Smooth muscle cell (in vitro differentiated cells): ENCODE measurements around the gene HDAC7. TPM values are rescaled to one million over a fixed set of nuclear protein-coding genes. Genes with fewer than 3 reads are reported as not detected.
A peak's percentile ranks its signal among the peaks of the same experiment; 100 is the strongest.

Source experiments
- DNase-seq: peaks from one replicate; lab custom pipeline; 2025; ENCODE audit not compliant: unreplicated experiment; lab: John Stamatoyannopoulos, UW
- H2AFZ ChIP-seq: fragments of 200-600 bp; sonication (generic); 2 replicates; pipeline ENCODE4 v1.6.0; 2016; ENCODE audit warnings: antibody characterized with exemption, low read depth, mild to moderate bottlenecking
- H3F3A ChIP-seq: fragments of 200-600 bp; sonication (generic); 2 replicates; pipeline ENCODE4 v1.6.0; 2017; ENCODE audit warnings: antibody characterized with exemption, low read depth
- H3K27ac ChIP-seq: fragments of 200-600 bp; sonication (generic); 2 replicates; pipeline ENCODE4 v1.5.1; 2016; ENCODE audit warnings: low read depth, mild to moderate bottlenecking
- H3K27me3 ChIP-seq: fragments of 200-600 bp; sonication (generic); 2 replicates; pipeline ENCODE4 v1.6.1; 2016; ENCODE audit warnings: low read depth, mild to moderate bottlenecking
- H3K36me3 ChIP-seq: fragments of 200-600 bp; sonication (generic); 2 replicates; pipeline ENCODE4 v1.5.1; 2016; ENCODE audit warnings: low read depth
- H3K4me1 ChIP-seq: fragments of 200-600 bp; sonication (generic); 2 replicates; pipeline ENCODE4 v1.5.1; 2016; ENCODE audit warnings: low read depth
- H3K4me2 ChIP-seq: fragments of 200-600 bp; sonication (generic); 2 replicates; pipeline ENCODE4 v1.6.0; 2016; ENCODE audit warnings: mild to moderate bottlenecking
- H3K4me3 ChIP-seq: fragments of 200-600 bp; sonication (generic); 2 replicates; pipeline ENCODE4 v1.5.1; 2016; ENCODE audit warnings: mild to moderate bottlenecking
- H3K79me2 ChIP-seq: fragments of 200-600 bp; sonication (generic); 2 replicates; pipeline ENCODE4 v1.6.0; 2016; ENCODE audit warnings: low read depth, mild to moderate bottlenecking
- H3K9ac ChIP-seq: fragments of 200-600 bp; sonication (generic); 2 replicates; pipeline ENCODE4 v1.6.0; 2016; ENCODE audit warnings: low read depth
- H3K9me3 ChIP-seq: fragments of 200-600 bp; sonication (generic); replicated peaks from 2 replicates; pipeline ENCODE4 v1.5.1; 2016; ENCODE audit warnings: low read depth
- H4K20me1 ChIP-seq: fragments of 200-600 bp; sonication (generic); 2 replicates; pipeline ENCODE4 v1.6.0; 2016; ENCODE audit warnings: low read depth
- CTCF ChIP-seq: fragments of 200-600 bp; sonication (generic); IDR thresholded peaks from 2 replicates; pipeline ENCODE4 v1.5.1; 2017; ENCODE audit warnings: borderline replicate concordance, mild to moderate bottlenecking, antibody characterized with exemption; ENCODE audit not compliant: insufficient read depth, poor library complexity, severe bottlenecking
- WGBS: methylation state at CpG from one replicate; pipeline ENCODE4 v1.1.7; 2016; ENCODE audit warnings: low lambda C conversion rate; 5-methylcytosine and 5-hydroxymethylcytosine counted together
- polyA plus RNA-seq: library from polyadenylated mRNA; unstranded; fragments of >200 nt; fragmentation: Nextera tagmentation; extraction: Ambion mirVana; gene quantifications from 2 replicates; pipeline ENCODE4 v1.2.1, GENCODE V29; 2016
- total RNA-seq: library from RNA; depleted of rRNA; stranded (reverse); fragments of >200 nt; gene quantifications from 2 replicates; pipeline ENCODE4 v1.2.3, GENCODE V29; 2014

The HDAC7 gene
- total and polyA plus RNA-seq, 2 experiments from 2014 or later = 24.1 to 32.4 TPM

GRCh38 chr12:47799357-47799955 is 20.2 kb downstream of the HDAC7 start:
- no peaks in the 10 kb centered on the region for H3K27me3 ChIP-seq
- no peak for TF ChIP-seq CTCF
- H3F3A ChIP-seq = no peaks in the 10 kb centered on the region
- WGBS = 84% methylated on average over 7 of the region's 7 CpGs
- no peak overlapping the region for H3K27ac ChIP-seq
- H3K4me1 ChIP-seq = no peaks in the 10 kb centered on the region
- no peak overlapping the region for H3K4me2 ChIP-seq
- H2AFZ ChIP-seq = no peak overlapping the region
- peaks cover 67% of the 10 kb centered on the region for H4K20me1 ChIP-seq
- no peaks in the 10 kb centered on the region for H3K36me3 ChIP-seq
- no peaks in the 10 kb centered on the region for H3K9me3 ChIP-seq
- no peak overlapping the region for H3K4me3 ChIP-seq
- DNase-seq = no peak
- H3K79me2 ChIP-seq = peaks cover 44% of the 10 kb centered on the region
- H3K9ac ChIP-seq = no peak overlapping the region

DNA sequence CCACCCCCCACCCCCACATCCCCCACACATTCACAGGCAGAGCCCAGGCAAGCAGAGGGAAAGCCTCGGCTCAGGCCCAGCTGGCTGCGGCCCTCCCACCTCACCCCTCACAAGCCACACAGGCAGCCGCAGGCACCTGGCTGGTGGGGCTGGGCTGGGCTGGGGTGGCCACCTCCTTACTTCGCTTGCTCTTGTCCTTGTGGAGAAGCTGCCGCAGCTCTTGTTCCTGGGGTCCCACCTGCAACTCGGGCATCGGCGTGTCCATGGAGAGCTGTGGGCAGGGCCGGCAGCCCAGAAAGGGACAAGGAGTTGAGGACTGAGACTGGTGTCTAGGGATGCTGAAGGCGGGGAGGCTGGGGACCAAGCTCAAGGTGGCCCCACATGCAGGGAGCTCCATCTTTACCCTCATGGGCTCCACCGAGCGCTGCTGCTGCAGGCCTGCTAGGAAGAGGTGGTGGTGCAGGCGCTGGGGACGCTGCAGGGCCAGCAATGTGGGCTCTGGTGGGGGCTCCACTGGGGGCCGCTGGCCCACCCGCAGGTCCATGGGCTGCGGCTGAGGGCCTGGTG is 21.2 kb downstream of the HDAC7 start:
- Histone ChIP-seq H3F3A (no peaks in the 10 kb centered on the region), H3K79me2 (peaks cover 35% of the 10 kb centered on the region), H3K9me3 (no peaks in the 10 kb centered on the region), H3K4me2 (no peak overlapping the region), H3K27ac (no peak overlapping the region), H3K36me3 (no peaks in the 10 kb centered on the region), H4K20me1 (peaks cover 57% of the 10 kb centered on the region), H3K4me3 (no peak overlapping the region), H2AFZ (no peak overlapping the region), H3K27me3 (no peaks in the 10 kb centered on the region), H3K9ac (no peak overlapping the region), H3K4me1 (no peaks in the 10 kb centered on the region)
- WGBS = over 99% methylated on average over 16 of the region's 17 CpGs
- no peak for DNase-seq
- TF ChIP-seq CTCF = no peak

DNA sequence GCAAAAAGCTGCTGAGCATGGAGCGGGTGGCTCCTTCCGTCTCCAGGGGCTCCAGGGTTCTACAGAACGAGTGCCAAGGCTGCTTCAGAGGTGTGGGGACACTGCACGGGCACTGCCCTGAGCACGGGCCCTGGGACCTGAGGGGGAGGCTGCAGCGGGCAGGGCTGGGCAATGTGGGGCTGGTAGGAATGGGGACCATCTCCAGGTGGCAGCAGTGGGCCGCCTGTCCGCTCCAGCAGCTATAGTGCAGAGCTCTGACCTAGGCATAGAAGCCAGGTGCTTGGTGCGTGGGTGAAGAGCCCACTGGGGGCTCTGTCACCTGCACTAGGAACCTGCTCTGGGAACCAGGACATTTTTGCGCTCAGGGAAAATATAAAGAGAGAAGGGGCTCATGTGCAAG is 22.3 kb downstream of the HDAC7 start:
- Histone ChIP-seq H3K4me3 (no peak overlapping the region), H2AFZ (no peak overlapping the region), H3K9ac (no peak overlapping the region), H3K79me2 (peaks cover 24% of the 10 kb centered on the region), H3K36me3 (no peaks in the 10 kb centered on the region), H4K20me1 (peaks cover 47% of the 10 kb centered on the region), H3K27me3 (no peaks in the 10 kb centered on the region), H3F3A (no peaks in the 10 kb centered on the region), H3K27ac (no peak overlapping the region), H3K9me3 (no peaks in the 10 kb centered on the region), H3K4me2 (no peak overlapping the region), H3K4me1 (no peaks in the 10 kb centered on the region)
- 98% methylated on average over 10 of the region's 10 CpGs for WGBS
- peak; percentile 17 for TF ChIP-seq CTCF
- DNase-seq = no peak

GRCh38 chr12:47795814-47796411 is 23.8 kb downstream of the HDAC7 start:
- H3K4me1 ChIP-seq = no peaks in the 10 kb centered on the region
- peaks cover 11% of the 10 kb centered on the region for H3K79me2 ChIP-seq
- H3K4me2 ChIP-seq = no peak overlapping the region
- no peak overlapping the region for H3K4me3 ChIP-seq
- TF ChIP-seq CTCF = no peak
- H4K20me1 ChIP-seq = peaks cover 31% of the 10 kb centered on the region
- H3K27me3 ChIP-seq = no peaks in the 10 kb centered on the region
- H3K27ac ChIP-seq = no peak overlapping the region
- no peak overlapping the region for H3K9ac ChIP-seq
- H2AFZ ChIP-seq = no peak overlapping the region
- DNase-seq = no peak
- no peaks in the 10 kb centered on the region for H3K36me3 ChIP-seq
- H3F3A ChIP-seq = no peaks in the 10 kb centered on the region
- 96% methylated on average over 22 of the region's 22 CpGs for WGBS
- H3K9me3 ChIP-seq = no peaks in the 10 kb centered on the region
